GM15510 (cell line): Measurements from ENCODE around the gene ST6GALNAC6.

Source experiments
- POLR2A ChIP-seq: IDR thresholded peaks from 3 replicates; pipeline ENCODE4 v1.6.1; 2011; ENCODE audit warnings: borderline replicate concordance; ENCODE audit not compliant: insufficient read length; ENCODE audit errors: extremely low read depth

The ST6GALNAC6 gene

DNA sequence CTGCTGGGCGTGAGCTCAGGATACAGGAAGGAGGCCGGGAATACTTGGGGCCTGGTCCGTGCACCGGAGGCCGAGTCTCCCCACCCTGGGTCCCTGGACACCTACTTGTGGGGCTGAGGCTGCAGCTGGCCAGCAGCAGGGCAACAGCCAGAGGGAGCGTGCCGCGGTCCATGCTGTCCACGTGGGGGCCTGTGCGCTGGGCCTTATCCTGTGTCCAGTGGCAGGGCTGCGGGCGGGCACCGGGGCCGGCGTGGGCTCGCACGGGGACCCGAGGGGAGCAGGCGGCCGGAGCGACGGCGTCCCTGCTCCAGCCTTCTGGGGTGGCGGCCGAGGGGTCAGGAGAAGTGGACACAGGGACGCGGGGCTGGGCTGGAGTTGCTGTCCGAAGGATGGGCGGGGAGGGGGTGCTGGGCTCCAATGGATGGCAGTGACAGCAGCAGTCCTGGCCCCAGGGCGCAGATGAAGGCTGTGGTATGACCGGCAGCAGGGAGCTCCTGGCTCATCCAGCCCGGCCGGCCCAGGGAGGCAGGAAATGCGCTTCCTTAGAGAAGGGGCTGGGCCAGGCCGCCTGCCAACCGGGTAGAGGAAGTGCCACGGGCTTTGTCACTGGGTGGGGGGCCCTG lies 45.1 kb downstream of the ST6GALNAC6 start, which contains the start of gene ENG:
Gene ENG (minus strand): TSS at position 475 of the 623 bp plus-strand sequence. CDS start 303 bp downstream, at position 172.
- TF ChIP-seq POLR2A: peak; percentile 34

DNA sequence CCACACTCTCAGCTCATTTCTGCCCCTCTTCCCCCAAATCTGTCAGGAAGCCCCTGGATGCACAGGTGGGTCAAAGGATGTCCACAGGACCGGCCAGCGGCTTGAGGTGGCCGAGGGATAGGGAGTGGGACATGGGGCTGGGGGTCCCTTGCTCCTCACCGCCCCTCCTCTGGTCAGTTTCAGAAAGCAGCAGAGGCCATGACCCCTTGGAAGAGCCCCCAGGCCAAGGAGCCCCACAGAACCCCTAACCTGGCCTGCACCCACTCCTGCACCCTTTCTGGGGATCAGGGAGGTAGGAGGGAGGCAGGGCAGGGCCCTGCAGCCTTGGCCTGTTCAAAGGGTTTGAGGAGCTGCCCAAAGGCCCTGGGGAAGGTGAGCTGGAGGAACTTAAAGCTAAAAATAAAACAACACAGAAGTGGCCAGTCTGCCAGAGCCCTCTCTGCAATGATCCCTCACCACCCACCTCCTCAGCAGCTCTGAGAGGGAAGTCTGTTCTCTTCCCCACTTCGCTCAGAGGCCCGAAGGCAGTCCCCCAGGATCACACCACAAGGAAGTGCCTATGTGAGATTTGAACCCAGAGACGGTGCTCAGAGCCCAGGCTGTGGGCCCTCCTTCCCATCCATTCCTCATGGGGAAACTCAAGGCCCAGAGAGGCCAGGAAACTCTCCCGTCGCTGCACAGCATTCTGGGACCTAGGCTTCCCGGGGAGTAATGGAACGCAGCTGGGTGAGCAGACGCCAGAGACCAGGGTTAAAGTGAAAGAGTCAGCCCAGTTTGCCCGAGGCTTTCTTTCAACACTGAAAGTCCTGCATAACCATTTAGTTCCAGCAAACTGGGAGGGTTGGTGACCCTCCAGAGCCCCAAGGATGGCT lies 45.9 kb downstream of the ST6GALNAC6 start:
- no peak for TF ChIP-seq POLR2A

DNA sequence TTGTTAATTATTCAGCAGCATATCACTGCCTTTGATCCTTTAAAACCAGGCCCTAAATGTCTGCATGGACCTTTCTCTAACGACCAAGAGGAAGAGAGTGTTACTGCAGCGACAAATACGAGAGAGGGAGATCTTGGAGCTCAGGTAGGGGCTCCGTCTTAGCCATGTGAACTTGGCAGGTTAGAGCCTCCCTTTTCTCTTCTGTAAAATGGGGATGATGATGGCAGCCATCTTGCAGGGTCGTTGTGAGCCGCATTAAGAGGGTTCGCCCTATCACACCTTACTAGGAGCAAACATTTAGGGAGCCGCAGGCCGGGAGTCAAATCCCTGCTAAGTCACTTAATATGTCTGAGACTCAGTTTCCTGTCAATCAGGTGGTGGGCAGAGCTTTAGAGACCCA lies 46.6 kb downstream of the ST6GALNAC6 start:
- no peak for TF ChIP-seq POLR2A

DNA sequence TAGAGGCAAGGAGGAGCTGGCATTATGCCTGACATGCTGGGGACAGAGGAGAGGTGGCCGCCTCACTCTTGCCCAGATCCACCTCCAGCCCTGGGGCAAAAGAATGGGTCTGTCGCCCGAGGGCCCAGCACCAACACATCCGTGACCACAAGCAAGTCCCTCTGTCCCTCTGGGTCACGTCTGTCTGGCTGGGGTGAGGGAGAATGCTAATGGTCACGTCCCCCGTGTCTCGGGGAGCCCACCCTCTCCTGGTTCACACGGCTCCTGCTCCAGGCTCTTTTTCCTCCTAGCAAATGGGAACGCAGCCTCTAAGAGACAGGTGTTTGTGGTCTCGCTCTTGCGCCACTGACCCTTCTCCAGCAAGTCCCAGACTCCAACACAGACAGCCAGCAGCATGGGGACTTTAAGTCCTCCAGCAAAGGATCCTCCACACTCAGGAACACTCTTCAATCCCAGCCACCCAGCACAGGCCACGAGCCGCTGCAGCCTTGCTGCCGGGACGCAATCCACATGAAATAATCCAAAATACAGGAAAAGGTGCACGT lies 49.0 kb downstream of the ST6GALNAC6 start:
- TF ChIP-seq POLR2A: no peak

DNA sequence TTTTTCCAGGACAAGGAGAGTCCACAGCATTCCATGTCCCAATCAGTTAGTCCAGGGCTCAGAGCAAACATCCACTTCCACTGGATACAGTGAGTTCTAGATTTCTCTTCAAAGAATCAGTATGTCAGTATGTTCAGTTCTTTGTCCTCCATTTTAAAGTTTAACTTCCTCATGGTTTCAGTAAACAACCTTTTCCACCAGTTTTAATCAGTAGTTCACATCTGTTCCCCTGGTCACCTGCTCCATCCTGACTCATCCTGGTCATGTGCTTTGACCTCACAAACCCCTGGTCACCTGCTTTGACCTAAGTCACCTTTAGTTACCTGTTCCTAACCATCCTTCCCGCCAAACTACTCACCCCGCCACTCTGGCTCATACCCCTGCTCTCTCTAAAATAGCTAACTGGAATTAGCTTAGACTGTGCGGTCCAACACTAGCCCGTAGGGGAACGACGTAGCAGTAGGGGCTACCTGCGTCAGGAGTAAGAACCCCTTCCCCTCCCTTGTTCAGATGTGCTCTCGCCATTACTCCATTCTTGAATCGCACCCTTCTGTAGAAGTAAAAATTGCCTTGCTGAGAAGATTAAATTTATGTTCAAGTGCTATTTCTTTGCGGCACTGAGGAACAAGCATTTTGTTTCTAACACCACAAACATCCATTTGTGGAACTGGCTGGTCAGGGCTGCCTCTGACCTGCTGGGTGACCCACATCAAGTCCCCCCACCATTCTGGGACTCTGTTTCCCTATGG lies 50.5 kb downstream of the ST6GALNAC6 start:
- TF ChIP-seq POLR2A: no peak

DNA sequence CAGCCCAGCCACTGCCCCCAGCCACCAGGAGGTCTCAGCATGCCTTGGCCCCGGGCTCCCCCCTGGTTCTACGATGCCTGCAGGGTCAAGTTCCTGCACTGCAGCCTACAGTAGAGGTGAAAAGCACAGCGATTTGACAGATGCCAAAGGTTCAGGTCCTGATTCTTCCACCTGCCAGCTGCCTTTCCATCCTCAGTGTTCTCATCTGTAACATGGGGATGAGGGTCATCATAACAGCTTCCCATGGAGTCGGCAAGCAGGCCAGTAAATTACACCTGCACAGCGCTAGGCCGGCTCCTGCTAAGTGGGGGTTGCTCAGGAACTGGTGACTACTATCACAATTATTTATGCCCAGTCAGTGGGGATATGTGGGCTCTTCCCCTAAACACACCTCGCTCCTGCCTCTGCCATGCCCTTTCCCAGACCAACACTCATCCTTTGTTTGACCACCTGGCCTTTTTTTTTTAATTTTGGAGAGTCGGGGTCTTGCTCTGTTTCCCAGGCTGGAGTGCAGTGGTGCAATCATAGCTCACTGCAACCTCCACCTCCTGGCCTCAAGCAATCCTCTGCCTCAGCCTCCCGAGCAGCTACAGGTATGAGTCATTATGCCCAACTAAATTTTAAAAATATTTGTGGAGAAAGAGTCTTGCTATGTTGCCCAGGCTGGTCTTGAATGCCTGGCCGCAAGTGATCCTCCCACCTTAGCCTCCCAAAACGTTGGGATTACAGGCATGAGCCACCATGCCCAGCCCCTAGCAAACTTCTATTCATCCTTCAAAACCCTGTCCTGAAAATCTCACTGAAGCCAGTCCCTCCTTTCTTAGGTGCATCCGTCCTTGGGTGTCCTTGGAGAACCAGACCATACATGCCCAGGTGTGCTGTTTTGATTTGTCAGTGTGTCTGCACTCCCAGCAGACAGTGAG lies 51.3 kb downstream of the ST6GALNAC6 start:
- TF ChIP-seq POLR2A: no peak

DNA sequence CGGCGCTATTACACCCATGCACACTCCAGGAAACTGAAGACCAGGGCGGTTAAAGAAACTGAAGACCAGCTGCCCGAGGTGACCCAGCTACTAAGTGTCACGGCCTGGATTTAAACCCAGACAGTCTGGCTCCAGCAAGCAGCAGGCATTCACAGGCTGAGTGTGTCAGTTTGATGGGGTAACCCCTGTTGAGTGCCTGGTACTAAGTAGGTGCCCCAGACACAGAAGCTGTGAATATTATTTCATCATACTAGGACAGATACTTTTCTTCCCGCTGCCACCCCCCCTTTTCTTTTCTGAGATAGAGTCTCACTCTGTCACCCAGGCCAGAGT lies 52.3 kb downstream of the ST6GALNAC6 start:
- TF ChIP-seq POLR2A: no peak

DNA sequence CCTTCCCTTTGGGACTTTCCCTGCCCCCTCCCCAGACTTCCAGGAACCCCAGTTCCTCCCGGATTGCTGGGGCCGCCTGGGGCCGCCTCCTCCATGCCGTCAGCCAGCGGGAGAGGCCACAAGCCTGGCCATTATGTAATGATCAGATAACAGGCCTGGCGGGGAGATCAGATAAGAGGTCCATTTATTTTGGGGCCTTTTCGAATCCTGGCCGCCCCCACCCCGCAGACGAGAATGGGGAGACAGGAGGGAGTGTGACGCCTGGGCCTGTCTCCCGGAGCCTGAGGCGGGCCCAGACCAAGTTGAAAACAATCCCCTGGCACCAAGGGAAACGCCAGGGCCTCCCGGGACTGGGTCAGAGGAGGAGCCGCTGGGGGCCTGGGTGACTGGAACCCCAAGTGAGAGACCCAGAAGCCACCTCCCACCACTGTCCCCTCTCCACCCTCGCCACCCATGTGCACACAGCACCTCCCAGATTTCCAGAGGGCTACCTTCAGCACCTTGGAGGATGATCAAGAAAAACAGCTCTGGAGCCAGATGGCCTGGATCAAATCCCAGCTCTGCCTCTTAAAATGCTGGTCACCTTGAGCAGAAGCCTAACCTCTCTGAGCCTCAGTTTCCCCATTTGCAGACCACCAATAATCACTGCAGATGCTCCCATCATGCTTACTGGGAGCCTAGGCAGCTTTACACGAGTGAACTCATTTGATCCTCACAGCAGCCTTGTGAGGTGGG lies 52.8 kb downstream of the ST6GALNAC6 start:
- TF ChIP-seq POLR2A: no peak

DNA sequence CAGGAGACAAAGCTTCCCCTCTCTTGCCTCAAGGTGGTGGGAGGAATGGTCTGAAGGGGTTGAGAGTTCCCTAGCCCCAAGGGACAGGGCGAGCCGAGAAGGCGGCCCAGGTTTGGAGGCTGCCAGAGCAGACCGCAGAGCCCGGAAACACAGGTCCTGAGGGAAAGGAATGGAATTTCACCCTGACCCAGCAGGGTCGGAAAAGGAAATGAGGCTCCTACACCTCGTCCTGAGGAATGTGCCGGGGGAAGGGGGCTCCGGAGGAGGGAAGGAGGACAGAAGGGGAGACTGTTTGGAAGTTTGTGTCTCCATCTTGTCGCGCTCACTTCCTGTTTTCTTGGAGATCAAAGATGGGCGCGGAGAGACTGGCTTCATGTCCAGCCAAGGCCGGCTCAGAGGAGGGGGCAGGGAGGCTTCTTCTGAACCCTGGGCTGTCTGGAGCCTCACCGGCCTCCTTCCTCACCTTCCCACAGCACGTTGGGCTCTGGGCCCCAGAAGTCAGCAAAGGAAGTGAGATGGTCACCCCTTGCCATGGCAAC lies 54.5 kb downstream of the ST6GALNAC6 start:
- TF ChIP-seq POLR2A: no peak

DNA sequence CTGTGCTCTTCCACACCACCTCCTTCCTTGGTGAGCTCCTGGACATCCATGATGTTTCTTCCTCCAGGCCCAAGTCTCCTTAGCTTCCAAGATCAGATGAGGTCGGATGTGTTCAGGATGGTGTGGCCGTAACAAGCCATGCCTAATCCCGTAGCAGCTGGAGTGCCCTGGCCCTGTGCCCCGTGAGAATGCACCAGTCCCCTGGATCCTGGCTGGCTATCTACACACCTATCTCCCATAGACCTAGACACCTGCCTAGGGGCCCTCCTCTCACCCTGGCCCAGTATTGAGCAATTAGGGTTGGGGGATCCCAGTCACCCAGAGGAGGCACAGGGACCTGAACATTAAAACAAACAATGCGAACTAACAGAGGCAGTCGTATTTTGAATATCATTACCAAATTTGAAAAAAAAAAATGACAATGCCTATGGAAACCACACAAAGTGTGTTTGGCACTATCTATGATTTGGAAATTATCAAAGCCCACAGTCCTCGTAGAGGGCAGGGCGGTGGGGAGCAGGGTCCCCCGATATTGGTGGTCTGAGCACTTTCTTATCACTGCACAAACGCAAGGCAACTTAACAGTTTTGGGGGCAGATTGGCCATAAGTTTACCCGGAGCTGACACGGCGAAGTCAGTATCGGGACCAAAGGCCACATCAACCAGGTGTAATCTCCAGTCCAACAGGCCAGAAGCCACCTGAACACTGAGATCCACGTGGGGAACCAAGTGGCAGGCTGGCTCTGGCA lies 58.1 kb downstream of the ST6GALNAC6 start:
- no peak for TF ChIP-seq POLR2A

DNA sequence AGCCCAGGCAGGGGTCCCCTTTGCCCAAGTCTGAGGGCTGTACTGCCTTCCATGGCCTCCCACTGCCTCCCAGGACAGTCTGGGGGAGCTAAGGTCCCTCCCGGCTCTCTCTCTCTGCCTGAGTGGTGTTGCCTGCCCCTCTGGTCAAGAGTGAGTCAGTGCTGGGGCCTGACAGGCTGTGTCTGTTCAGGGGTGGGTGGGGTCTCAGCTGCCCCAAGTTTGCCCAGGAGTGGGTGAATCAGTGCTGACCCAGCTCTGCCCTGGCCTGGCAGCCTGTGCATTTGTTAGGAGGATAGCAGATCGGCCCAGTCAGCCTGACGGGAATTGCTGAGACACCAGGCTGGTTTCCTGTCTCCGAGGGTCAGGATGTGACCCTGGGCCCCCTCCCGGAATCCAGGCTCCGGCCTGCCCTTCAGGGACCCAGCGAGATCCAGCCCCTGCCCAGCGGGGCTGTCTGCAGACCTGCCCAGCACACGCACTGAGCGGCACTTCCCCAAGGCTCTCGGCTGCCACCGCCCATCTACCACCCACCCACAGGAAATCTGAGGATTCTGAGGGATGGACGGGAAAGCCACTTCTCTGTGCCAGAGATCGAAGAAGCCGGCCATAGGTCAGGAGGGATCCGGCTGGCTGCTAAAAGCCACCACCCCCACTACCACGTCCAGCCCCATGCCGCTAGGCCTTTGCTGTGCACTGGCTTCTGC lies 60.9 kb downstream of the ST6GALNAC6 start:
- TF ChIP-seq POLR2A: no peak

DNA sequence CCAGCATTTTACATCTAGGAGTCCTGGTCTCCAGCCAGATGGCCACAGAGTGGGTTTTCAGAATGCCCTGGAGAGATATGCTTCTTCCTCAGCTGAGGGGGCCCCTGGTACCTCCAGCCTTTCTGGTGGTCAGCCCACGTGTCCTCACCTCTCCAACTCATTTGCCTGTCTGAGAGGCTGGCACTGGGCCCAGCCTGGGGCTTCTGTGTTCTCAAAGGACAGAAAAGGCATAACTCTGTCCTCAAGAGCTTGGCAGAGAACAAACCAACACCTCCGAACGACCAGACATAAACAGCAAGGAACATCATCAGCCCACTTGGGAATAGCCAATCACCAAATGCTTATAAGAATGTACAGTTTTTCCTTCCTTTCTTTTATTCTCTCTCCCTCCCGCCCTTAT lies 62.1 kb downstream of the ST6GALNAC6 start:
- no peak for TF ChIP-seq POLR2A
